Suprapubic skin (tissue), 4 donors: Measurements from ENCODE around the gene DNASE2B. TPM values are rescaled to one million over a fixed set of nuclear protein-coding genes. Genes with fewer than 3 reads are reported as not detected.

Experiments used
- DNase-seq, 2 donors: peaks; one replicate each; pipeline ENCODE4 v3.0.0-alpha.2; 2019; ENCODE audit warnings: low spot score in 2 of 2
- H3K27ac ChIP-seq: fragments of 200-600 bp; sonication (generic); one replicate; pipeline ENCODE4 v1.5.1; 2019
- H3K27me3 ChIP-seq: fragments of 200-600 bp; sonication (generic); one replicate; pipeline ENCODE4 v1.5.1; 2019
- H3K36me3 ChIP-seq: fragments of 200-600 bp; sonication (generic); one replicate; pipeline ENCODE4 v1.5.1; 2019
- H3K4me1 ChIP-seq: fragments of 200-600 bp; sonication (generic); one replicate; pipeline ENCODE4 v1.5.1; 2019
- H3K4me3 ChIP-seq: fragments of 200-600 bp; sonication (generic); one replicate; pipeline ENCODE4 v1.5.1; 2019; ENCODE audit warnings: mild to moderate bottlenecking
- H3K9me3 ChIP-seq: fragments of 200-600 bp; sonication (generic); one replicate; pipeline ENCODE4 v1.5.1; 2019
- CTCF ChIP-seq, 2 donors: fragments of 200-600 bp in 1 of 2; fragments of 450-650 bp in 1 of 2; sonication (generic) in 1 of 2; IDR thresholded peaks; one replicate each; pipeline ENCODE4 v1.5.1; 2016 to 2019; ENCODE audit warnings: antibody characterized with exemption in 2 of 2, mild to moderate bottlenecking in 1 of 2, moderate library complexity in 1 of 2
- EP300 ChIP-seq: sonication (generic); formaldehyde crosslinking; IDR thresholded peaks from one replicate; pipeline ENCODE4 v1.6.1; 2017; ENCODE audit warnings: antibody characterized with exemption
- POLR2A ChIP-seq, 2 donors: fragments of 450-650 bp; IDR thresholded peaks; one replicate each; pipeline ENCODE4 v1.6.1; 2017; ENCODE audit warnings: antibody characterized with exemption in 2 of 2, mild to moderate bottlenecking in 2 of 2, moderate library complexity in 2 of 2
- POLR2AphosphoS5 ChIP-seq, 3 donors: sonication (generic); formaldehyde crosslinking; IDR thresholded peaks; one replicate each; pipeline ENCODE4 v1.6.1; 2017; ENCODE audit warnings: antibody characterized with exemption in 3 of 3
- WGBS: methylation state at CpG from one replicate; pipeline ENCODE4 v1.1.5; 2018; 5-methylcytosine and 5-hydroxymethylcytosine counted together
- total RNA-seq, 4 donors: library from RNA; depleted of rRNA; stranded (reverse); fragments of >200 nt; gene quantifications; one replicate each; pipeline ENCODE4 v1.1.0, GENCODE V29; 2016

DNASE2B gene
- total RNA-seq, 4 donors from 2014 or later = 1.2 TPM; not detected in 3

GRCh38 chr1:84367219-84367618 is 31.1 kb upstream of the DNASE2B start:
- Histone ChIP-seq H3K27ac (peak overlapping the region; percentile 76), H3K4me1 (peaks cover 27% of the 10 kb centered on the region), H3K36me3 (no peaks in the 10 kb centered on the region), H3K27me3 (no peaks in the 10 kb centered on the region), H3K4me3 (no peak overlapping the region), H3K9me3 (no peaks in the 10 kb centered on the region)
- DNase-seq = no peak
- WGBS = 65% methylated on average over 1 of the region's 1 CpG
- no peak for TF ChIP-seq POLR2A (IDR thresholded peaks at IDR 0.05)
- TF ChIP-seq POLR2AphosphoS5 (IDR thresholded peaks at IDR 0.05) = peak in 1 of 3 donors; percentile 80

GRCh38 chr1:84368441-84368840 is 29.8 kb upstream of the DNASE2B start:
- Histone ChIP-seq H3K4me3 (no peak overlapping the region), H3K27ac (peak overlapping the region; percentile 76), H3K36me3 (no peaks in the 10 kb centered on the region), H3K9me3 (no peaks in the 10 kb centered on the region), H3K4me1 (peaks cover 19% of the 10 kb centered on the region), H3K27me3 (no peaks in the 10 kb centered on the region)
- no peak for DNase-seq
- TF ChIP-seq POLR2AphosphoS5 (IDR thresholded peaks at IDR 0.05) (no peak), EP300 (no peak), POLR2A (IDR thresholded peaks at IDR 0.05) (no peak), CTCF (IDR thresholded peaks at IDR 0.05) (no peak)
- 97% methylated on average over 5 of the region's 5 CpGs for WGBS

- no peak overlapping the region for H3K4me3 ChIP-seq
- H3K27ac ChIP-seq = no peak overlapping the region
- no peak for DNase-seq
- H3K36me3 ChIP-seq = no peaks in the 10 kb centered on the region
- TF ChIP-seq POLR2AphosphoS5 (IDR thresholded peaks at IDR 0.05) = no peak
- TF ChIP-seq EP300 = no peak
- 100% methylated on average over 1 of the region's 1 CpG for WGBS
- H3K4me1 ChIP-seq = peaks cover 19% of the 10 kb centered on the region
- no peaks in the 10 kb centered on the region for H3K9me3 ChIP-seq
- H3K27me3 ChIP-seq = no peaks in the 10 kb centered on the region
Measured at GRCh38 chr1:84370266-84370665, 28.0 kb upstream of the DNASE2B start.

- TF ChIP-seq POLR2AphosphoS5 (IDR thresholded peaks at IDR 0.05) (no peak), EP300 (no peak), POLR2A (IDR thresholded peaks at IDR 0.05) (no peak), CTCF (IDR thresholded peaks at IDR 0.05) (no peak)
- H3K36me3 ChIP-seq = no peaks in the 10 kb centered on the region
- peaks cover 16% of the 10 kb centered on the region for H3K4me1 ChIP-seq
- no peak overlapping the region for H3K4me3 ChIP-seq
- no peaks in the 10 kb centered on the region for H3K27me3 ChIP-seq
- no peaks in the 10 kb centered on the region for H3K9me3 ChIP-seq
- no peak overlapping the region for H3K27ac ChIP-seq
- DNase-seq = no peak
- 71% methylated on average over 4 of the region's 4 CpGs for WGBS
Measured at GRCh38 chr1:84370831-84371394, 27.4 kb upstream of the DNASE2B start.

- TF ChIP-seq CTCF (IDR thresholded peaks at IDR 0.05) (no peak), EP300 (no peak), POLR2A (IDR thresholded peaks at IDR 0.05) (no peak), POLR2AphosphoS5 (IDR thresholded peaks at IDR 0.05) (no peak)
- H3K36me3 ChIP-seq = no peaks in the 10 kb centered on the region
Measured at GRCh38 chr1:84373436-84374141, 24.7 kb upstream of the DNASE2B start.

GRCh38 chr1:84374991-84375696 is 23.1 kb upstream of the DNASE2B start:
- no peaks in the 10 kb centered on the region for H3K27me3 ChIP-seq
- WGBS = 61% methylated on average over 5 of the region's 5 CpGs
- H3K27ac ChIP-seq = peak overlapping the region; percentile 65
- DNase-seq = peak; percentile 76 to 86
- no peaks in the 10 kb centered on the region for H3K9me3 ChIP-seq
- no peaks in the 10 kb centered on the region for H3K36me3 ChIP-seq
- H3K4me1 ChIP-seq = peaks cover 16% of the 10 kb centered on the region
- TF ChIP-seq POLR2AphosphoS5 (IDR thresholded peaks at IDR 0.05) = no peak
- no peak for TF ChIP-seq POLR2A (IDR thresholded peaks at IDR 0.05)
- TF ChIP-seq CTCF (IDR thresholded peaks at IDR 0.05) = no peak
- TF ChIP-seq EP300 = no peak
- H3K4me3 ChIP-seq = no peak overlapping the region

More at GRCh38 chr1:84373436-84374141, 24.7 kb upstream of the DNASE2B start:
- no peak overlapping the region for H3K4me3 ChIP-seq
- peaks cover 16% of the 10 kb centered on the region for H3K4me1 ChIP-seq
- 40% methylated on average over 2 of the region's 2 CpGs for WGBS
- no peaks in the 10 kb centered on the region for H3K27me3 ChIP-seq
- no peak for DNase-seq
- H3K27ac ChIP-seq = no peak overlapping the region
- H3K9me3 ChIP-seq = no peaks in the 10 kb centered on the region
